SU-DHL-6 (cell line): Measurements from ENCODE around the gene SLC35A5.

ENCODE experiments used
- H2AFZ ChIP-seq: fragments of 200-600 bp; sonication (generic); 2 replicates; pipeline ENCODE4 v1.6.1; 2014; ENCODE audit warnings: low read depth, mild to moderate bottlenecking, moderate library complexity, mixed read lengths, antibody characterized with exemption, low read length; ENCODE audit not compliant: severe bottlenecking
- H3F3A ChIP-seq: fragments of 200-600 bp; shearing (Covaris generic); 2 replicates; pipeline ENCODE4 v1.6.0; 2016; ENCODE audit warnings: antibody characterized with exemption, mild to moderate bottlenecking; ENCODE audit not compliant: insufficient read depth
- H3K27ac ChIP-seq: fragments of 200-600 bp; sonication (generic); 2 replicates; pipeline ENCODE4 v1.5.1; 2016; ENCODE audit warnings: low read depth, mild to moderate bottlenecking, low read length, moderate library complexity, mixed read lengths
- H3K27me3 ChIP-seq: fragments of 200-600 bp; sonication (generic), shearing (Covaris generic); 2 replicates; pipeline ENCODE4 v1.6.0; 2014; ENCODE audit warnings: mild to moderate bottlenecking, low read length
- H3K36me3 ChIP-seq: fragments of 200-600 bp; sonication (generic); 2 replicates; pipeline ENCODE4 v1.6.1; 2014; ENCODE audit warnings: mild to moderate bottlenecking, low read length, mixed read lengths
- H3K4me2 ChIP-seq: fragments of 300-600, 200-600 bp; shearing (Covaris generic), sonication (generic); 2 replicates; pipeline ENCODE4 v1.6.0; 2014; ENCODE audit warnings: low read length, low read depth, mild to moderate bottlenecking; ENCODE audit not compliant: poor library complexity, severe bottlenecking
- H3K4me3 ChIP-seq: fragments of 200-600 bp; sonication (generic); 2 replicates; pipeline ENCODE4 v1.5.1; 2014; ENCODE audit warnings: antibody characterized with exemption, low read length, mild to moderate bottlenecking, mixed read lengths; ENCODE audit not compliant: insufficient read depth, poor library complexity, severe bottlenecking
- H3K79me2 ChIP-seq: fragments of 200-600 bp; sonication (generic); 2 replicates; pipeline ENCODE4 v1.6.1; 2014; ENCODE audit warnings: mild to moderate bottlenecking, low read length, moderate library complexity; ENCODE audit not compliant: insufficient read depth
- H3K9ac ChIP-seq: fragments of 200-600 bp; sonication (generic); 2 replicates; pipeline ENCODE4 v1.7.0; 2014; ENCODE audit warnings: mild to moderate bottlenecking, low read length
- H3K9me2 ChIP-seq: fragments of 200-600 bp; sonication (generic); replicated peaks from 2 replicates; pipeline ENCODE4 v1.6.1; 2014; ENCODE audit warnings: low read length; ENCODE audit not compliant: insufficient read depth
- H3K9me3 ChIP-seq: fragments of 200-600 bp; sonication (generic); 2 replicates; pipeline ENCODE4 v1.6.1; 2014; ENCODE audit warnings: low read length, mixed read lengths; ENCODE audit not compliant: insufficient read depth
- H4K20me1 ChIP-seq: fragments of 200-600 bp; sonication (generic); 2 replicates; pipeline ENCODE4 v1.6.1; 2014; ENCODE audit warnings: low read depth, mild to moderate bottlenecking, antibody characterized with exemption, low read length, moderate library complexity, mixed read lengths
- CTCF ChIP-seq: fragments of 200-600 bp; sonication (generic); IDR thresholded peaks from one replicate; pipeline ENCODE4 v1.5.1; 2017; ENCODE audit warnings: antibody characterized with exemption, mild to moderate bottlenecking, low read length, moderate library complexity; ENCODE audit not compliant: insufficient read depth, poor library complexity, severe bottlenecking
- EZH2phosphoT487 ChIP-seq: fragments of 200-600 bp; sonication (generic), shearing (Covaris generic); conservative IDR thresholded peaks from 2 replicates; pipeline ENCODE4 v1.6.1; 2018; ENCODE audit warnings: mild to moderate bottlenecking, antibody characterized with exemption, low read length, moderate library complexity, mixed read lengths

SLC35A5 gene

DNA sequence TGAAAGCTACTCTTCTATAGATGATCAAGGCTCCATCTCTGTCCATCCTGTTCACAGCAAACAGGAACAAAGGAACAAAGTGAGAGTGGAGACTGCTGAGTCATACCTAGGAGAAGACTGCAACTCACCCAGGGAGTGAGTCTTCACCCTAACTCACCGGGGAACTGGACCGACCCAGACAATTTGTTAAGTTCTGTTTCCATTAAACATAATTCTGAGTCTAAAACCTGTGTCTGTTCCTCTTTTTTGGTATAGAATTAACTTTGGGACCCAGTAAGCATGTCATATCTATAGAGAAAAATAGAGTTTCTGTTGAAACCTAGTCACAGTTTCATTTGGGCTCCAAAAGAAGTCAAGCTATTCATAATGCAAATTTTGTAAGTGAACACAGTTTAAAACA, 57.5 kb downstream of the SLC35A5 start:
- no peak overlapping the region for H3K9ac ChIP-seq
- no peaks in the 10 kb centered on the region for H3K79me2 ChIP-seq
- no peak overlapping the region for H3K4me2 ChIP-seq
- no peak overlapping the region for H3K27ac ChIP-seq
- no peaks in the 10 kb centered on the region for H4K20me1 ChIP-seq
- H3K4me3 ChIP-seq, result no peak overlapping the region
- no peaks in the 10 kb centered on the region for H3K9me3 ChIP-seq
- no peaks in the 10 kb centered on the region for H3K27me3 ChIP-seq
- no peaks in the 10 kb centered on the region for H3F3A ChIP-seq
- H3K9me2 ChIP-seq, result no peaks in the 10 kb centered on the region
- H3K36me3 ChIP-seq, result no peaks in the 10 kb centered on the region
- H2AFZ ChIP-seq, result no peak overlapping the region
- TF ChIP-seq CTCF (no peak), EZH2phosphoT487 (no peak)

- H3K79me2 ChIP-seq, result no peaks in the 10 kb centered on the region
- H2AFZ ChIP-seq, result no peak overlapping the region
- no peaks in the 10 kb centered on the region for H3K27me3 ChIP-seq
- H3K9ac ChIP-seq, result no peak overlapping the region
- no peaks in the 10 kb centered on the region for H4K20me1 ChIP-seq
- H3K27ac ChIP-seq, result no peak overlapping the region
- TF ChIP-seq CTCF (no peak), EZH2phosphoT487 (no peak)
- no peaks in the 10 kb centered on the region for H3K9me3 ChIP-seq
- no peaks in the 10 kb centered on the region for H3K36me3 ChIP-seq
- H3K4me3 ChIP-seq, result no peak overlapping the region
- no peaks in the 10 kb centered on the region for H3F3A ChIP-seq
- H3K9me2 ChIP-seq, result no peaks in the 10 kb centered on the region
- no peak overlapping the region for H3K4me2 ChIP-seq
Observed at GRCh38 chr3:112623213-112623612, 61.4 kb downstream of the SLC35A5 start.

GRCh38 chr3:112623717-112624116, 61.9 kb downstream of the SLC35A5 start:
- no peak overlapping the region for H3K9ac ChIP-seq
- no peak overlapping the region for H2AFZ ChIP-seq
- H3K4me3 ChIP-seq, result no peak overlapping the region
- no peaks in the 10 kb centered on the region for H4K20me1 ChIP-seq
- H3F3A ChIP-seq, result no peaks in the 10 kb centered on the region
- no peak overlapping the region for H3K27ac ChIP-seq
- TF ChIP-seq EZH2phosphoT487 (no peak), CTCF (no peak)
- H3K79me2 ChIP-seq, result no peaks in the 10 kb centered on the region
- H3K36me3 ChIP-seq, result no peaks in the 10 kb centered on the region
- H3K27me3 ChIP-seq, result no peaks in the 10 kb centered on the region
- no peak overlapping the region for H3K4me2 ChIP-seq
- H3K9me3 ChIP-seq, result no peaks in the 10 kb centered on the region
- no peaks in the 10 kb centered on the region for H3K9me2 ChIP-seq

GRCh38 chr3:112627419-112627818, 65.6 kb downstream of the SLC35A5 start:
- no peak for TF ChIP-seq CTCF
- no peak for TF ChIP-seq EZH2phosphoT487
- no peaks in the 10 kb centered on the region for H3K9me2 ChIP-seq
- H3K27ac ChIP-seq, result no peak overlapping the region
- no peaks in the 10 kb centered on the region for H3K9me3 ChIP-seq
- H3K79me2 ChIP-seq, result no peaks in the 10 kb centered on the region
- H3K4me3 ChIP-seq, result no peak overlapping the region
- no peaks in the 10 kb centered on the region for H4K20me1 ChIP-seq
- no peaks in the 10 kb centered on the region for H3K36me3 ChIP-seq
- no peak overlapping the region for H3K9ac ChIP-seq
- no peak overlapping the region for H3K4me2 ChIP-seq
- H3K27me3 ChIP-seq, result no peaks in the 10 kb centered on the region
- H3F3A ChIP-seq, result no peaks in the 10 kb centered on the region
- H2AFZ ChIP-seq, result no peak overlapping the region
